Vagina (tissue), 2 donors: ENCODE measurements around the gene OXT.

Experiments
- CTCF ChIP-seq, 3 experiments: fragments of 450-650 bp in 2 of 3; fragments of 200-600 bp in 1 of 3; sonication (generic) in 1 of 3; IDR thresholded peaks; one replicate each; pipeline ENCODE4 v1.5.1; 2017 to 2019; ENCODE audit warnings: antibody characterized with exemption in 3 of 3, mild to moderate bottlenecking in 2 of 3, moderate library complexity in 2 of 3
- POLR2A ChIP-seq, 2 donors: fragments of 450-650 bp; IDR thresholded peaks; one replicate each; pipeline ENCODE4 v1.6.1; 2017; ENCODE audit warnings: antibody characterized with exemption in 2 of 2, mild to moderate bottlenecking in 2 of 2, moderate library complexity in 2 of 2
- POLR2AphosphoS5 ChIP-seq, 2 donors: sonication (generic); formaldehyde crosslinking; IDR thresholded peaks; one replicate each; pipeline ENCODE4 v1.9.0; 2017; ENCODE audit warnings: antibody characterized with exemption in 2 of 2, mild to moderate bottlenecking in 2 of 2, low read depth in 1 of 2; ENCODE audit not compliant: insufficient read depth in 1 of 2

- TF ChIP-seq POLR2AphosphoS5 (IDR thresholded peaks at IDR 0.05; ENCODE audit: insufficient read depth in 1 of 2, low read depth in 1 of 2) (no peak), CTCF (IDR thresholded peaks at IDR 0.05) (no peak), POLR2A (IDR thresholded peaks at IDR 0.05) (no peak)
Measured at GRCh38 chr20:3106658-3107463, 35.4 kb downstream of the OXT start.
